NCI-H526 (cell line): ENCODE data around the gene SPIRE2.
"Not testable (repeated sequence)": the region's sequence is repeated elsewhere in the genome, so short reads cannot be mapped to it uniquely, and the experiment has no call there.

Experiments used
- DNase-seq, 2 experiments: peaks; one replicate each; lab custom pipeline; 2025; lab: John Stamatoyannopoulos, UW

SPIRE2 gene

DNA sequence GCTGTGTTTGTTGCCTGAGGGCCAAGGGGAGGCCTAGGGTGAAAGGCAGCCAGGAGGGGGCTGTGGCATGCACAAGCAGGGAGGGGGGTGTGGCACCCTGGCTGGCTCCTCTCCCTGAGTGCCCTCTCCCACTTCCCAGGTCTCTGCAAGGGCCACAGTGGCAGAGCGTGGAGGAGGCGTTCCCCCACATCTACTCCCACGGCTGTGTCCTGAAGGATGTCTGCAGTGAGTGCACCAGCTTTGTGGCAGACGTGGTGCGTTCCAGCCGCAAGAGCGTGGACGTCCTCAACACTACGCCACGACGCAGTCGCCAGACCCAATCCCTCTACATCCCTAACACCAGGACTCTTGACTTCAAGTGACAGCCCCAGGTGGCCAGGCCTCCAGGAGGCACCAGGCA, 41.6 kb downstream of the SPIRE2 start:
- no peak for DNase-seq

DNA sequence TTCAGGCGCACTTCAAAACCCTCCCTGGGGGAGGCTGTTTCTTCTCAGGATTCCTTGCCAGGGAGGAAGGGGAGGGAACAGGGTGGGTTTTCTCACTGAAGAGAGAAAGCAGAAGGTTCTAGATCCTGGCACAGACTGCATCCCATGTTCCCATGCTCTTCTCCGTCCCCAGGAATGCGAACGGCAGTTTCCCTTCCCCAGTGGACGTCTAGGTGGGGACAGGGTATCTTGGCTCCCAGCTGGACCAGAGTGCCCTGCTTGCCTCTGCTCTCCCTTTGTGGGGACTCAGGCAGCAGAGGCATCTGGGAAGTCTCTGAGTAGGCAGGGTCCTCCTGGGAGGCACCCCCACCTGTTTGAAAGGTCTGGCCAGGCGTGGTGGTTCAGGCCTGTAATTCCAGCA, 42.2 kb downstream of the SPIRE2 start:
- no peak for DNase-seq

GRCh38 chr16:89871895-89872294, 43.6 kb downstream of the SPIRE2 start:
- no peak for DNase-seq

- peak; percentile 63 to 89 for DNase-seq
Measured at GRCh38 chr16:89873109-89873971, 45.1 kb downstream of the SPIRE2 start, which contains the start of gene TCF25. Gene TCF25 (plus strand): TSS chr16:89873592. CDS start chr16:89873668, 76 bp downstream.

- DNase-seq = peak; percentile 54 to 92
Measured at GRCh38 chr16:89873972-89874689, 45.9 kb downstream of the SPIRE2 start.

GRCh38 chr16:89879123-89879522, 50.8 kb downstream of the SPIRE2 start:
- DNase-seq = not testable (repeated sequence)

DNA sequence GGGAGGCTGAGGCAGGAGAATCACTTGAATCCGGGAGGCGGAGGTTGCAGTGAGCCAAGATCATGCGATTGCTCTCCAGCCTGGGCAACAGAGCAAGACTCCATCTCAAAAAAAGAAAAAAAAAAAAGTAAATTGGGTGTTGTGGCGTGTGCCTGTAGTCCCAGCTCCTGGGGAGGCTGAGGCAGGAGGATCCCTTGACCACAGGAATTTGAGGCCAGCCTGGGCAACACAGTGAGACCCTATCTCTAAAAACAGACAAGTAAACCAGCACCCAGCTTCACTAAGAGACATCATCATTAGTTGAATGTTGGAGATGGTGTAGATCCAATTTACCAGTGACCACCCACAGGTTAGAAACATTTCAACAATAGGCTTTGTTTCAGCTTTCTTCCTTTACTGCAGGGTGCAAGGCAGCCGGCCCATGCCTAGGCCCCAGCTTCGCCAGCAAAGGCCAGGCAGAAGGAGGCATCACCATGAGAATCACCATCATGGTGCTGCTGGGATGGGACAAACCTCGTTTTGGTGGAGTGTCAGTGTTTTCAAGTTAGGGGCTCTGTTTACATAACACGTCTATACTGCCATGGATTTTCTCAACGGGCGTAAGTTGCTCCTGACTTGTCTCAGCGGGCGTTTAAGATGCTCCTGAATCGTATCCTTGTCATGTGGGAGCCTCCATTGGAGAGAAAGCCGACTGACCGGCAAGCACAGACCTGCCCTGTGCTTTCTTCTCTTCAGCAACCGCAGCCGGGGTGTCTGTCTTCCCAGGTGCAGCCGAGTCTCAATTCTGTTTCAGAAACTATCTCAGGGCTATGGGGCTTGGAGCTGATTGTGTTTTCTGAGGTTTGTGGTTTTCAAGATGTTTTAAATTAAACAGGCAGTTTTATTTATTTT, 52.4 kb downstream of the SPIRE2 start:
- peak in 1 of 2 experiments; percentile 8 for DNase-seq

GRCh38 chr16:89881368-89881730, 53.1 kb downstream of the SPIRE2 start:
- DNase-seq = no peak

DNA sequence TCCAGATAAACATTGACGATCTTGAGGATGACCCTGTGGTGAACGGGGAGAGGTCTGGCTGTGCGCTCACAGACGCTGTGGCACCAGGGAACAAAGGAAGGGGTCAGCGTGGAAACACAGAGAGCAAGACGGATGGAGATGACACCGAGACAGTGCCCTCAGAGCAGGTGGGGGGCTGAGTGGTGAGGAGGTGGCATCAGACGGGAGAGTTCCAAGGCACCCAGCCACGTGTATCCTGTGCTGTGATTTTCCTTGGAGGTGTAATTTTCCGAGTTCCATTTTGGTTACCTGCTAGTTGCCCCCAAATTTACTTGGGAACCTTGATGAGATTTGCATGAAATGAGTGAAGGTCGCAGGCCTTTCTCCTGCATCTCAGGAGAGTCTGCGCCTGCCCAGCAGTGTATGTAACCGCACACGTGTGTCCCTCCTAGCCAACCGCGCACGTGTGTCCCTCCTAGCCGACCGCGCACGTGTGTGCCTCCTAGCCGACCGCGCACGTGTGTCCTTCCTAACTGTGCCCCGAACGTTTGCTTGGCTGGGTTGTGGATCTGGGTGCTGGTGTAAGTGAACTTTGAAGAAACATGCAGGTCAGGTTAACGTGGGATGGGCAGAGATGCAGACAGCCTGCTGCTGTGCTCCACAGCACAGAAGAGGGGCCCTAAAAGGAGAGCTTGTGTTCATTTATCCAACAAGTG, 55.2 kb downstream of the SPIRE2 start:
- no peak for DNase-seq

GRCh38 chr16:89884041-89884421, 55.8 kb downstream of the SPIRE2 start:
- DNase-seq = no peak

- no peak for DNase-seq
Measured at GRCh38 chr16:89887243-89887642, 59.0 kb downstream of the SPIRE2 start.

DNA sequence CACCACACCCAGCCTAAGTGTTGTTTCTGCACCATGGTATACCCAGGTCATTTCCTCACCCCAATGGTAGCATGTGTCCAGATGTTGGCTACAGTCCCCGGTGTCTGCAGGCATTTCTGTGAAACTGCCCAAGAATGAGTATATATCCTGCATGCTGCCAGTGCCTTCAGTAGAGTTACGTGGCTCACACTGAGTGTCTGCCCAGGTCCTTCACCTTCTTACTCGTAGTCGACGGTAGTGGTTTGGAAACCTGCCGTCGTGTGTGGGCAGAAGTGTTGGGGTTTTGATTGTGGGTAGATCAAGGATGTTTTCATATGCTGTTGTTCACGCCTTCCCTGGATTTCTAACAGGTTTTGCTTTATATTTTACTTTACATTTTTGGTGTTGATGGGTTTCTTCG, 61.9 kb downstream of the SPIRE2 start:
- DNase-seq = no peak

- no peak for DNase-seq
Measured at GRCh38 chr16:89890886-89891657, 62.8 kb downstream of the SPIRE2 start.

DNA sequence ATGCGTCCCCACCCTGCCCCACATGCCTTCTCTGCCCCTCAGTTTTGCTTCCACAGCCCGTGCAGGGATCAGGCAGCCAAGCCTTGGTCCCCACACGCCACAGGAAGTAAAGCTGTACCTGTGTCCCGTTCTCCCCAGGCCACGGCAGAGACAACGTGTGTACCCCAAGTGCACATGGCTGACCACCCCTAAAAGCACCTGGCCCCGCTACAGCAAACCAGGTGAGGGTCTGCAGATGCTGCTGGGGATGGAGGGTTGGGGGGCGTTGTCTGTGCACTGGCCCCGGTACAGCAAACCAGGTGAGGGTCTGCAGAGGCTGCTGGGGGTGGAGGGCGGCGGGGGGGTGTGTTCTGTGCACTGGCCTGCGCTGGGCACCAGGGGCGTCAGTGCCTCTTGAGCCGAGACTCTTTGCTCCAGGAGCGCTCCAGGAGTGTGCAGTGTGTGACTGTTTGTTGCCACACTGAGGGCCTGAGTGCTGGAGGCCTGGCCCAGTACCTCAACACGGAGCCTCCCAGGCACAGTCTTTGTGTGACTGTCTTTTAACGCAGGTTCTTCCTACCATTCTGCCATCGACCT, 63.9 kb downstream of the SPIRE2 start:
- no peak for DNase-seq

- DNase-seq = no peak
Measured at GRCh38 chr16:89892635-89893034, 64.4 kb downstream of the SPIRE2 start.

- DNase-seq = no peak
Measured at GRCh38 chr16:89893642-89894548, 65.6 kb downstream of the SPIRE2 start.

GRCh38 chr16:89895482-89896250, 67.4 kb downstream of the SPIRE2 start:
- no peak for DNase-seq

DNA sequence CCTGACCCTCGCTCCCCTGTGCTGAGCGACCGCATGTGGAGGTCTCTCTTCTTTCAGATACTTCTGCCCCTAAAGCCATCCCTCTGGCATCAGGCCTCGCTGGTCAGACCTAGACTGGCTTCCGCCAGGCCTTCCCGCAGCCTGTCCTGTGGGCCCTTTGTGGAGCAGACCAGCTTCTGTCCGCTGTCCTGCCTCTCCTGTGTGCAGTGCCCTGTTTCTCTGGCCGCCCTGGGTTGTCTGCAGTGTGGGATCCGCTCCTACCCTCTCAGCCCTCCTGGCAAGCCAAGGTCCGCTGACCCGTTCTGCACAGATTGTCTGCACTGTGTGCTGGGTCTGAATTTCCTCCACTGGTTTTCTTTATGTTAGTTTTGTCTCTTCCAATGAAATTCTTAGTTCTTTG, 68.9 kb downstream of the SPIRE2 start:
- DNase-seq = no peak
